HT1080 (cell line): Measurements from ENCODE around the gene PTH2. TPM values are rescaled to one million over a fixed set of nuclear protein-coding genes. Genes with fewer than 3 reads are reported as not detected.
"Not testable (repeated sequence)": the region's sequence is repeated elsewhere in the genome, so short reads cannot be mapped to it uniquely, and the experiment has no call there.

Experiments
- DNase-seq: peaks from one replicate; pipeline ENCODE4 v3.0.0-alpha.2; 2015; ENCODE audit warnings: low read depth
- total RNA-seq: library from RNA; depleted of rRNA; stranded (reverse); fragments of >200 nt; shearing (Covaris generic); gene quantifications from 2 replicates; pipeline ENCODE4 v1.2.3, GENCODE V29; 2014

Gene PTH2
- total RNA-seq, 1 experiment from 2014 or later = not detected

DNA sequence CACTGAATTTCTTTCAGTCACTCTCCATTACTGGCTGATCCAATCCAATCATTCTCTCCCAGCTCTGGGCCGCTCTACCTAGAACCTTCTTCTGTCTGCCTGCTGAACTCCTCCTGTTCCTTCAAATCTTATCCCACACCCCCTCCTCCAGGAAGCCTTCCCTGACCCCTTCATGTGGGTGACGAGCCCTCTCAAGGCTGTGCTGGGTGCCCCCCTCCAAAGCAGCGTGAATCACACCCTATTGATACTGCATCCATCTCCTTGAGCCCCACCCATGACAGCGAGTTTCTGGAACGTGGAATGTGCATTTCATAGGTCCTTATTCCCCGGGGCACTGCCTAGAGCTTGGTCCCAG is 25.2 kb upstream of the PTH2 start:
- no peak for DNase-seq

DNA sequence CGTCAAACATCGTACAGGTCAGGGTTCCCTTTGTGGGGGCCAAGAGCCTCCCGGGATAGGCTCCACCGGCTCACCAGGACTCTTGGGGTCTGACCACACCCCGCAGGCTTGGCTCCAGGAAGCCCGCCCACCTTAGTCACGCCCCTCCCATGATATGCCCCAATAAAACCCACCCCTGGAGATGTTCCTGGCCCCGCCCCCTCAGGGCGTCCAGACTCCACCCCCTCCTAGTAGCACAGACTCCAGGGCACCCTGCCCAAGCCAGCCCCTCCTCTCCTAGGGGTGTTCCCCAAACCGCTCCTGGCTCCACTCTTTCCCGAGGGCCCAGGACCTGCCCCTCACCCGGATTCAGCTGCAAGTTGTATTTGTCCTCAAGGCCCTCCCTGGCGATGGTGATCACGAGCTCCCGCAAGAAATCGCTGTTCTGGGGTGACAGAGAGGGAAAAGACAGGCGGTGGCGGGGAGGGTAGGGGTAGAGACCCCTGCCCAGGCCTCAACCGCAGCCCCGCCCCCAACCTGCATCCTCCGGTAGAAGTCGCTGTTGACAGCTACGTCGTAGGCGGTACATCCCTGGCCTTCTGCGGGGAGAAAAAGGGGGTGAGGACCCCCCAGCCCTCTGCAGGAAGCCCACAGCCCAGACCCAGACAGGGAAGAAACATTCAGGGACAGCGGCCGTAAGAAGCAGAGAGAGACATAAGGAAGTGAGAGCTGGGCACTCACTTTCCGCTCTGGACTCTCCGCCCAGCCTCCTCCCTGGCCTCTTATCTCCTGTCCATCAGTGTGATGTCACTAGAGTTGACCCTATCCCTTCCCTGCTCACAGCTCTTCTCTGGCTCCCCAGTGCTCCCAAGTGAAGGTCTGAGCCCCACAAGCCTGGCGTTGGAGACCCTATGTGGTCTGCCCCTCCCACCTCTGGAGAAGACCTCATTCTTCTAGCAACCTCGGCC is 24.5 kb upstream of the PTH2 start:
- DNase-seq = no peak

DNA sequence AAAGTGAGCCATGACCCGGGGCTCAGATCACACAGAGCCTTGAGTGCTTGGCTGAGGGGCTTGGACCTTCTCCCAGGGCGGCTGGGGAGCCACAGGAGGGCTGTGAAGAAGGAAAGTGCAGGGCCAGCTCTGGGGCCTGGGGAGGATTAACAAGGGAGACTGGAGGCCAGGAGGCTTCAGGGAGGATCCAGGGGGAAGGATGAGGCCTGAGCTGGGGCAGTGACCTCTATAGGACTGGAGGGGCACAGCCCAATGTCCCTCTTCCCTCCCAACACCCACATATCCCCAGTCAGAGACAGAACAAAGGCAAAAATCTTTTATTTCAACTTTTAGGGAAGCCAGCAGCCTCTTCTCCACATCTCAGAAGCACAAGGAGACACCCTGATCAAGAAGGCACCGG is 22.8 kb upstream of the PTH2 start:
- no peak for DNase-seq

DNA sequence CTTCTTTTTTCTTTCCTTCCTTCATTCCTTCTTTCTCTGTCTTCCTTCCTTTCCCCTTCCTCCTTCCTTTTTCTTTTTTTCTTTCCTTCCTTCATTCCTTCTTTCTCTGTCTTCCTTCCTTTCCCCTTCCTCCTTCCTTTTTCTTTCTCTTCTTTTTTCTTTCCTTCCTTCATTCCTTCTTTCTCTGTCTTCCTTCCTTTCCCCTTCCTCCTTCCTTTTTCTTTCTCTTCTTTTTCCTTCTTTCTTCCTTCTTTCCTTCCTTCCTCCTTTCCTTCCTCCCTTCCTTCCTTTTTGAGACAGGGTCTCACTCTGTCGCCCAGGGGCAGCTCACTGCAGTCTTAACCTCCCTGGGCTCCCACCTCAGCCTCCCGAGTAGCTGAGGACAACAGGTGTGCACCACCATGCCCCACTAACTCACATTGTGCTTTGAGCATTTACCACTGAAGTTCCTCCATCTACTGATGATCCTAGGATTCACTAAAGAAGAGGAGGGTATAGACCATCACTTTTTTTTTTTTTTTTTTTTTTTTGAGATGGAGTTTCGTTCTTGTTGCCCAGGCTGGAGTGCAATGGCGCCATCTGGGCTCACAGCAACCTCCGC is 21.0 kb upstream of the PTH2 start:
- DNase-seq = not testable (repeated sequence)

DNA sequence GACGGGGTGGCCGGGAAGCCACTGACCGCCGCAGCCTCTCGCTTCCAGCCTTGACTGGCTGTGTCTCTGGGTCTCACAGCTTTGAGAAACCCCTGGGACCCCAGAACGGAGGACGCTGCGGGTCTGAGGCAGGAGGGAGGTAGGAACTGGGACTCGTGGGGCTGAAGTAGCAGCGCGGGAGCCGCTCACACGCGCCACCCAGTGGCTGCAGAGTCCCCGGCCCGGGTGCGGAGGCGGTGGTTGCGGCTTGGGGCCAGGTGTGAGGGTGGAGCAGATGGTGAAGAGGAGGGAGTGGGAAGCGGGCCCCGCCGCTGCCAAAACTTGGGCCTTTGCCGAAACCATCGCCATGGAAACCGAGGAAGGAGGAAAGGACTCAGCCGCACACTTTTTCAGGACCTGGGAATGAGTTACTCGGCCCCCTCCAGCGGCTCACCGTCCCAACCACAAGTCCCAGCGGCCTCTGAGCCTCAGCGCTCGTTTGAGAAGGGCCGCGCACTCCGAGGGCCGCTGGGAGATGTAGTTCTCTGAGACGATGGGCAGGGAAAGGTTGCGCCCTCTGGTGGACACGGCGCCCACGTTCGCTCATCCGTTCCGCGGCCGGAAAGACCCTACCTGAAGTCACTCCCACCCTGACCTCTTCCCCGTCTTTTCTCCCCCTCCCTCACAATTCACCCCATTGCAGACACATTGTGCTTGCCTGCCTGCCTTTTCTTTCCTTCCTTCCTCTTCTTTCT is 20.3 kb upstream of the PTH2 start:
- DNase-seq = peak; percentile 92

DNA sequence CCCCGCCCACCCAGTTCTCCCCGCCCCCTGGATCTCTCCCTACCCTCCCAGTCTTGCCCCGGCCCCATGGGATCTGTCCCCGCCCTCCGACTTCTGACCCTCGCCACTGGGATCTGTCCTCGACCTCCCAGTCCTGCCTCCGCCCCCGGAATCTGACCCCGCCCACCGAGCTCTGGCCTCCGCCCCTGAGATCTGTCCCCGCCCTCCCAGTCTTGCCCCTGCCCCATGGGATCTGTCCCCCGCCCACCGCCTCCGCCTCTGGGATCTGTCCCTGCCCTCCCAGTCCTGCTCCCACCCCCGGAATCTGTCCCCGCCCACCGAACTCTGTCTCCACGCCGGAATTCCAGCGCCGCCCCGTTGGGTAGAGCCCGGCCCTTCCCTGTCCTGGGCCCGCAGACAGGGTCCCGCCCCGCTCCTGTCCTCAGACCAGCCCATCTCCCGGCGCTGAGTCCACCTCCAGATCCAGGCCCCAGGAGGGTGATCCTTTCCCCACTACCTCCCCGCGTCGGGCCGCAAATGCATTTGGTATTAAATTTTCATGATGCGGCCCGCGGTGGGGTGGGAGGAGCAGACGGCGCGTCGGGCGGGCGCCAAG is 19.6 kb upstream of the PTH2 start:
- DNase-seq = peak; percentile 73

DNA sequence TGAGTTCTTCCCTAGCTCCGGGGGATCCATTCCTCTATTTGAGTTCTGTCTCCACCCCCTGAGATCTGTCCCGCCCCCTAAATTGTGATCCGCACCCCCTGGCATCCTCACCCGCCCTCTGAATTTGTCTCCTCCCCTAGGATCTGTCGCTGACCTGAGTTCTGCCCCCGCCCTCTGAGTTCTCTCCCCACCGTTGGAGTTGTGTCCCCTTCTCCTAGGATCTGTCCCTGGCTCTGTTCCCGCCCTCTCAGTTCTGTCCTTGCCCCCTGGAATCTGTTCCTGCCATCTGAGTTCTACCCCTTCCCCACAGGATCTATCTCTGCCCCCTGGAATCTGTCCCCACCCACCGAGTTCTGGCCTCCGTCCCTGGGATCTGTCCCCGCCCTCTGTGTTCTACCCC is 19.1 kb upstream of the PTH2 start:
- no peak for DNase-seq

DNA sequence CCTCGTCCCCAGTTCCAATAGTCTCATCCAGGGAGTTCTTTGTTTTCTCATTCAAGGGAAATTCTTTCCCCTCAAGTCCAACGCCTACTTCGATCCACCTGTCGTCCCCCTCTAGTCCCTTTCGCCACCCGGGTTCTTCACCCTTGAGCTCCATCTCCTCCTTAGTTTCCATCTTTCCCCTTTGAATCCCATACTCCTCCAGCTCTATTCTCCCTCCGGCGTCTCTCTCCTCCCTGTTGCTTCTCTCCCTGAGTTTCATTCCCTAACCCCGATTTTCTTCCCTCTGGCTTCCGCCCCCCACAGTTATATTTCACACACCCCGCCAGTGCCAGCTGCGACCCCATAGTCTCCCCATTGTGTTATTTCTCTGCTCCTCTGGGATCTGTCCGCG is 18.7 kb upstream of the PTH2 start:
- DNase-seq = no peak

DNA sequence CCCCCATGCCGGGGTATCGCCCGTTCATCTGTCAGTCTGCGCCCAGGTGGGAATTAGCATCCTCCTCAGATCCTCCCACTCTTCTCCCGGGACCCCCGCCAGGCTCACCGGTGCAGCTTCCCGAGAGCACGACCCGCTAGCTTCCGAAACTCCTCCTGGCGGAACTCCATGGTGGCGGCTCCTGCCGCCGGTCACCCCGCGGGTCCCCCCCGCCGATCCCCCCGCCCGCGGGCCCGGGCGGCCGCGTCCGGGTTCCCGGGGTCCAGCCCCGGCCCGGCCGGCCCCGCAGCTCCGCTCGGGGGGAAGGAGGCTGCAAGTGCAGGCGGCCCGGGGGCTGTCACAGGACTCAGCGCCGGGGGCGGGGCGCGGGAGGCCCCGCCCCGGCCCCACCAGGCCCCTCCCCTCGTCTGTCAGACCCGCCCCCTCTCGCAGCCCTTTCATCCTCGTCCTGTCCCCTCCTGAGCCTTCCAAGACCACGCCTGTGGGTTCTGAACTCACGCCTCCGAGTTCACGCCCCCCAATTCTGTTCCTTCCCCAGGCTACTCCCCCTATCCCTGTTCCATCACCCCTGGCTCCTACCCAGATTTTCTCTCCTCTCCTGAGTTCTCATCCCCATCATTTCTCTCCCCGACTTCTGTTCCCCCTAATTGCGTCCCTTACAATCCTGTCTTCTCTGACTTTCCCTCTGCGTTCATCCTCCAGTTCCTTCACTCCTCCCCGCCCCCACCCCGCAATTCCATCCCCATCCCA is 18.1 kb upstream of the PTH2 start, which contains the start of gene SLC17A7:
Gene SLC17A7 (minus strand): TSS at position 318 of the 750 bp plus-strand sequence. CDS start 148 bp downstream, at position 170.
- no peak for DNase-seq

DNA sequence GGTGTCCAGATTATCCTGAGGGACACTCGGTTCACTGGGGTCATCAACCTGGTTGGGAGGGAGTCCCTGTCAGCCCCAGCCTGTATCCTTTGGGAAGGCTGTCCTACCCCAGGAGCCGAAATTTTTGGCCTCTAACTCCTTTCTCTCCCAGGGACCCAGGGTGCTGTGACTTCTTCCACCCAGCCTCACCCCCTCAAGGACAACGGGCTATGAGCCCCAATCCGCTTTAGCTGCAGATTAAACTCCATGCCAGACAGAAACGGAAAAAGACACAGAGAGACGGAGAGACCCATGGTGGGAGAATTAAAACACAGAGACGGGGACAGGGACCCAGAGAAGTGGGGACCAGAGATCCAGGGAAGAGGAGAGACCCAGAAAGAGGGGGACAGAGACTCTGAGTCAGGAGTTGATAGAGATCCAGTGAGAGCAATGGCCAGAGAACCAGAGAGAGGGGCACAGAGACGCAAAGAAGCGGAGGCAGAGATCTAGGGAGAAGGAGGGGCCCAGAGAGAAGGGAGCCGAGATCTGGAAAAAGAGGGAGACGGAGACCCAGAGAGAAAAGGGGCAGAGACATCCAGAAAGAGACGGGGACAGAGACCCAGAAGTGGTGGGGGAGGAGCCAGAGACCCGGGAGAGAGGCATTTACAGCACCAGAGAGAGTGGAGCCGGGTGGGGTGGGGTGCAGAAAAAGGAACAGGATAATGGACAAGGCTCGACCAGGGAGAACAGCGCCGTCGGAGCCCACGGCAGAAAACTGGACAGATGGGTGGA is 17.4 kb upstream of the PTH2 start:
- DNase-seq = no peak

DNA sequence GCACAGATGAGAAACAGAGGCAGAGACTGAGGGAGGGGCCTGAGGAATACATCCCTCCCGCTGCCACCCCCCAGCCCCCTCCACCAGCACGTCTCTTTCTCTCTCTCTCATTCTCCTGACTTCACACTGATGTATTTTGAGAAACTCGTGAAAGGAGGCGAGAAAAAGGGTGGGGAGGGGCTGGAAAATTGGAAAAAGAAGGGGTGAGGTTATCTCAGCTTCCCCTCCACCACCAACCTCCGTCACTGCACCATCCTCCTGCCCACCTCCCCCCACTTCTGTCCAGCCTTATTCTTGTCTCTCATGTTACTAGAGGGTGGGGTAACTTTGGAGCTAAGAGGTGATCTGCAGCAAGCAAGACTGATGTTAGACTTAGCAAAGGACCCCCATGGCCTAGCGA is 16.6 kb upstream of the PTH2 start:
- no peak for DNase-seq

DNA sequence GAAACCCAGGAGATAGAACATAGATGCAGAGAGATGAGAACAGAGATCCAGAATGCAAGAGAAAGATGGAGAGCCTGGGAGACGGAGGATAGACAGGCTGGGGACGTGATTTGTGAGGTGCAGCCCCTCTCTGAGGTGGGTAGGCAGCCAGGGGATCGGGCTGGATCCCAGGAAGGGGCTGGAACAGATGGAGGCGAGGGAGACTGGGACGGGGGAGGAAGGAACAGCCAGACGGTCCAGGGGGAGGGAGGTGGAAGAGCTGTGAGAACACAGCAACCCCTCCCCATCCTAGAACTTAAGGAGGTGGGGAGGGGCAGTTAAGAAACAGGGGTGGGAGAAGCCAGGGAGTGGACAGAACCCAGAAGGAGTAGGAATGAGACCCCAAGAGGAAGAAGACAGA is 15.0 kb upstream of the PTH2 start:
- DNase-seq = no peak

DNA sequence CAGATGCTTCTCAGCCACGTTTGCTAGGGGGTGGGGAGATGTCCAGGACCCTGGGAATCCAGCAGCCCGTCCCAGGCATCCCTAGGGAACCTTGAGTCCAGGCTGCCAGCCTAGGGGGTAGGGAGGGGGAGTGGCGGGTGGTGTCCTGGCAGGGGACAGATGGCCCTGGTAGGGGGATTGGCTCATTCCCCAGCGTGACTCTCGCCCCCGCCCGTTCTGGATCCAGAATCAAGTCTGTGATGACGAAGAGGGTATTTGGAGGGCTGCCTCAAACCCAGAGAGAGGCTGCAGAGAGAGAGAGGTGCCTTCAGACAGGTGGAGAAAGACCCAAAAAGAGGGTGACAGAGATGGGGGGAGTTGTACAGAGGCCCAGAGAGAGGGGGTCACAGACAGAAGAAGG is 14.0 kb upstream of the PTH2 start:
- DNase-seq = no peak

DNA sequence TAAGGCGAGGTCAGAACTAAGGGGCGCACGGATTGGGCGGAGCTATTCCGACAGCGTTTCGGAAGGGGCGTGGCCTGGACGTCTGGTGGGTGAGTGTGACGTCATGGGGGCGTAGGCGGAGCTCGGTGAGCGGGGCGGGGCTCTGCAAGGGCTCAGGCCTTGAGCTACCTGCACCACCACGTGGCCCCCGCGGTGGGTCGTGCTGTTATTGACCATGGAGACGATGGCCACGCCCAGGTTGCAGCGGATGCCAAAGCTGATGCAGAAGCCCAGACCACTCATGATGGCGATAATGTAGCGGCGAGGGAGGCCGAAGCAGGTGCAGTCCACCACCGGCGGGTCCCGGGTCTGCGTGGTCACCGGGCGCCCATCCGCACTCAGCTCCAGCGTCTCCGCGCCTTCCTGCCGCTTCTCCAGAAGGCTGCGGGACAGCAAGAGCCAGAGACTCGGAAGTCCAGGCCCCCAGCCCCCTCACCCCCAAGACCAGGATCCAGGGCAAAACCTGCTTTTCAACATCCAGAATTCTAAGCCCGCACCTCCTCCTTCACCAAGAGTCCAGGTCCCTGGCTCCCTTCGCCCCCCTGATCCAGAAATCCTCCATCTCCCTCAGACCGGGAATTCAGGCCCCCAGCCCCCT is 13.3 kb upstream of the PTH2 start:
- DNase-seq = no peak

DNA sequence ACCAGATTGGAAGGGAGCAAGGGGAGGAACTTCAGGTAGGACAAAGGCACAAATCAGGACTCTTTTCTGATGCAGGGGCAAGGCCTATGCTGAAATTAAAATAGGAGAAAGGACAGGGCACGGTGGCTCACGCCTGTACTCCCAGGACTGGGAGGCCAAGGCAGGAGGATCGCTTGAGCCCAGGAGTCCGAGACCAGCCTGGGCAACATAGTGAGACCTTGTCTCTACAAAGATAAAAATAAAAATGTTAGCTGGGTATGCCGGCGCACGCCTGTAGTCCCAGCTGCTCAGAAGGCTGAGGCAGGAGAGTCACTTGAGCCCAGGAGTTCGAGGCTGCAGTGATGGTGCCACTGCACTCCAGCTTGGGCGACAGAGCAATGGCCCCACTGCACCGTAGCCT is 12.4 kb upstream of the PTH2 start:
- no peak for DNase-seq

DNA sequence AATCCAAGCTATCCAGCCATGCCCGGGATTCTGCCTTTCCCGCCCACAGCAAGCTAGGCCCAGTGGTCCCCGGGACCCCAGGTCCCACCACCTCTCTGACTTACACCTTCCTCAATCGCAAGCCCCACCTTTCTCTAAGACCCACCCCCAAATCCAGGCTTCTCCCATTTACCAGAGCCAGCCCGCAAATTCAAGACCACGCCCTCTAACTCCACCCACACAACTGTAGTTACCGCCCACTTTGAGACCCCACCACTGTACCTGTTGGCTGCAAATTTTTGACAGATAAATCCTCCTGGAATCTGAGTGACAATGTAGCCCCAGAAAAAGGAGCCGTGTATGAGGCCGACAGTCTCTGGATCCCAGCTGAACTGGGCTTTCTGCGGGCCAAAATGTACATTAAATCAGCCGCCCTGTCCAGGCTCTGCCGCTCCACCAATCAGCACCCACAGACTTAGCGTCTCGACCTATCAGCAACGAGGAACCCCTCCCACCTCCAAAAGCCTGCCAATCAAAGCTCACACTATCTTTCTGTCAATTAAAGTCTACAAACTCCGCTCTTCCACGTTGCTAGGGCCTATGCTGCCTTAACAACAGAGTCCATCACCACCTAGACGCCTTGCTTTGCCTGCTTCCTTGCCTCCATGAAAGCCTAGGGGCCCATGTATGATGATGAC is 11.8 kb upstream of the PTH2 start:
- DNase-seq = no peak

DNA sequence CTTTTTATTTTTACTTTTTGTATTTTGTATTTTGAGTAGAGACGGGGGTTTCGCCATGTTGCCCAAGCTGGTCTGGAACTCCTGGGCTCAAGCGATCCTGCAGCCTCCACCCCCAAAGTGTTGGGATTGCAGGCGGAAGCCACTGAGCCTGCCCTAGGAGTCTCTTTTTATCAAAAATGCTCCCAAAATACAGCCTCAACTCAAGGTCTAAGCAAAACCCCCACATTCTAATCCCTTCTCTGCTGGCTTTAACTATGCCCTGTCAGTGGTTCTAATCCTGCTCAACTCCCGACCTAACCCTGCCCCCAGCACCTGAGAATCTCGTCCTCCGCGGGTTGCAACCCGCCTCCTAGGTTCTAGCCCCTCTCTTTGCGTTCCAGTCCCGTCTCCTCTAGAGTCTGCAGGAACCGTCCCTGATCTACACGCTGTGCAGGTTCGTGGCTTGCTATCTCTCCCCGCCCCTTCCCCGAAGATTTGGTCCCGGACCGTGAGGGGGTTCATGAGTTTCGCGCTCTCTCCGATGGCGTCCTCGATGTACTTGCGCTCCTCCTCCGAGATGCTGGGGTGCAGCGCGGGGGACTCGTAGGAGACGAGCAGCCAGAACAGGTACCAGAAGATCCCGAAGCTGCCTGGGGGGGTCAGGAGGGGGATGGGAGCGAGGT is 10.1 kb upstream of the PTH2 start:
- no peak for DNase-seq
